Pulmonary artery endothelial cell (primary cell): ENCODE results near the gene ARL5A. TPM values are rescaled to one million over a fixed set of nuclear protein-coding genes. Genes with fewer than 3 reads are reported as not detected.
"Not testable (repeated sequence)": the region's sequence is repeated elsewhere in the genome, so short reads cannot be mapped to it uniquely, and the experiment has no call there.

ENCODE experiments used
- DNase-seq: peaks from one replicate; pipeline ENCODE4 v3.0.0-alpha.2; 2011; ENCODE audit warnings: low read depth, low spot score
- total RNA-seq: library from RNA; depleted of rRNA; stranded (reverse); fragments of >200 nt; gene quantifications from 2 replicates; pipeline ENCODE4 v1.2.3, GENCODE V29; 2014

ARL5A gene
- total RNA-seq, 1 donor from 2014 or later, result 63.0 TPM

- no peak for DNase-seq
Observed at GRCh38 chr2:151795646-151796240, 32.5 kb downstream of the ARL5A start.

GRCh38 chr2:151794422-151794821, 33.8 kb downstream of the ARL5A start:
- DNase-seq, result not testable (repeated sequence)

- DNase-seq, result no peak
Observed at GRCh38 chr2:151793123-151793522, 35.1 kb downstream of the ARL5A start.

- no peak for DNase-seq
Observed at GRCh38 chr2:151792589-151792988, 35.6 kb downstream of the ARL5A start.

- no peak for DNase-seq
Observed at GRCh38 chr2:151791545-151791944, 36.7 kb downstream of the ARL5A start.

GRCh38 chr2:151790689-151791088, 37.5 kb downstream of the ARL5A start:
- DNase-seq, result no peak

- DNase-seq, result no peak
Observed at GRCh38 chr2:151789055-151789834, 39.0 kb downstream of the ARL5A start.

- no peak for DNase-seq
Observed at GRCh38 chr2:151786483-151786882, 41.7 kb downstream of the ARL5A start.

GRCh38 chr2:151786077-151786476, 42.1 kb downstream of the ARL5A start:
- no peak for DNase-seq

GRCh38 chr2:151783133-151783520, 45.1 kb downstream of the ARL5A start:
- no peak for DNase-seq

- DNase-seq, result no peak
Observed at GRCh38 chr2:151782378-151783132, 45.7 kb downstream of the ARL5A start.

GRCh38 chr2:151781642-151782041, 46.6 kb downstream of the ARL5A start:
- no peak for DNase-seq

GRCh38 chr2:151780938-151781337, 47.3 kb downstream of the ARL5A start:
- no peak for DNase-seq

GRCh38 chr2:151777935-151778334, 50.3 kb downstream of the ARL5A start:
- no peak for DNase-seq

GRCh38 chr2:151777487-151777886, 50.7 kb downstream of the ARL5A start:
- no peak for DNase-seq

- no peak for DNase-seq
Observed at GRCh38 chr2:151776367-151776766, 51.9 kb downstream of the ARL5A start.

- DNase-seq, result no peak
Observed at GRCh38 chr2:151775057-151775740, 53.0 kb downstream of the ARL5A start.

- DNase-seq, result no peak
Observed at GRCh38 chr2:151774506-151774905, 53.7 kb downstream of the ARL5A start.

GRCh38 chr2:151771599-151772358, 56.4 kb downstream of the ARL5A start:
- DNase-seq, result no peak

GRCh38 chr2:151770995-151771394, 57.2 kb downstream of the ARL5A start:
- DNase-seq, result no peak

- DNase-seq, result no peak
Observed at GRCh38 chr2:151769606-151770005, 58.6 kb downstream of the ARL5A start.
